WTC11 (cell line): ENCODE data around the gene C10orf67. TPM values are rescaled to one million over a fixed set of nuclear protein-coding genes. Genes with fewer than 3 reads are reported as not detected.

ENCODE experiments used
- ATAC-seq: fragments of 200-7000 bp; cut with Tn5 transposase; 2 replicates; pipeline ENCODE4 v1.10.0; 2021; ENCODE audit warnings: mild to moderate bottlenecking, moderate library complexity
- CTCF ChIA-PET: fragments of 300-600 bp; sonication (Branson Sonifier 250); formaldehyde crosslinking; loops from one replicate; lab custom pipeline; 2021; ENCODE audit warnings: antibody characterized with exemption; lab: Charles Lee
- POLR2A ChIA-PET: fragments of 350-600 bp; sonication (Branson Sonifier 250); formaldehyde crosslinking; loops from one replicate; lab custom pipeline; 2021; ENCODE audit warnings: antibody characterized with exemption; lab: Charles Lee
- DNase-seq: peaks from one replicate; pipeline ENCODE4 v3.0.0; 2021; ENCODE audit warnings: low spot score
- H3K27ac Mint-ChIP-seq: 2 replicates; pipeline ENCODE4 v1.8.0; 2021; ENCODE audit warnings: mixed read lengths
- H3K27me3 Mint-ChIP-seq: 2 replicates; pipeline ENCODE4 v1.8.0; 2021; ENCODE audit warnings: low read depth, mild to moderate bottlenecking, moderate library complexity, mixed read lengths
- H3K36me3 Mint-ChIP-seq: 2 replicates; pipeline ENCODE4 v1.8.0; 2021; ENCODE audit warnings: mixed read lengths
- H3K4me1 Mint-ChIP-seq: 2 replicates; pipeline ENCODE4 v1.8.0; 2022; ENCODE audit warnings: mixed read lengths
- H3K4me3 Mint-ChIP-seq: 2 replicates; pipeline ENCODE4 v1.8.0; 2021; ENCODE audit warnings: mild to moderate bottlenecking, moderate library complexity, mixed read lengths
- H3K9me3 Mint-ChIP-seq: 2 replicates; pipeline ENCODE4 v1.8.0; 2021; ENCODE audit warnings: mixed read lengths
- ATF2 ChIP-seq: sonication (generic); formaldehyde crosslinking; IDR thresholded peaks from 2 replicates; pipeline ENCODE4 v1.8.1; 2022; ENCODE audit warnings: low read depth, missing genetic modification reagents, borderline replicate concordance
- ATF6 ChIP-seq: sonication (generic); formaldehyde crosslinking; IDR thresholded peaks from 2 replicates; pipeline ENCODE4 v1.8.1; 2023; ENCODE audit warnings: mild to moderate bottlenecking, missing genetic modification reagents
- CREM ChIP-seq: sonication (generic); formaldehyde crosslinking; IDR thresholded peaks from 2 replicates; pipeline ENCODE4 v1.8.1; 2022; ENCODE audit warnings: mild to moderate bottlenecking, missing genetic modification reagents, moderate library complexity
- E2F4 ChIP-seq: sonication (generic); formaldehyde crosslinking; IDR thresholded peaks from 2 replicates; pipeline ENCODE4 v1.8.1; 2022; ENCODE audit warnings: low read depth, mild to moderate bottlenecking, moderate library complexity, missing genetic modification reagents, borderline replicate concordance
- ELF4 ChIP-seq: sonication (generic); formaldehyde crosslinking; IDR thresholded peaks from 2 replicates; pipeline ENCODE4 v1.8.1; 2022; ENCODE audit warnings: low read depth, mild to moderate bottlenecking, moderate library complexity, missing genetic modification reagents
- ETV6 ChIP-seq: sonication (generic); formaldehyde crosslinking; IDR thresholded peaks from 2 replicates; pipeline ENCODE4 v1.8.1; 2022; ENCODE audit warnings: mild to moderate bottlenecking, missing genetic modification reagents
- FOXP1 ChIP-seq: sonication (generic); formaldehyde crosslinking; IDR thresholded peaks from 2 replicates; pipeline ENCODE4 v1.8.0; 2022; ENCODE audit warnings: missing genetic modification reagents, mild to moderate bottlenecking, moderate library complexity, borderline replicate concordance
- FOXP4 ChIP-seq: sonication (generic); formaldehyde crosslinking; IDR thresholded peaks from 2 replicates; pipeline ENCODE4 v1.8.0; 2022; ENCODE audit warnings: mild to moderate bottlenecking, missing genetic modification reagents
- KAT7 ChIP-seq: sonication (generic); formaldehyde crosslinking; IDR thresholded peaks from 2 replicates; pipeline ENCODE4 v1.8.1; 2023; ENCODE audit warnings: missing genetic modification reagents, mild to moderate bottlenecking, borderline replicate concordance
- MLX ChIP-seq: sonication (generic); formaldehyde crosslinking; IDR thresholded peaks from 2 replicates; pipeline ENCODE4 v1.8.1; 2023; ENCODE audit warnings: mild to moderate bottlenecking, missing genetic modification reagents, moderate library complexity
- MXD4 ChIP-seq: fragments of 250-450 bp; sonication (Bioruptor Pico); IDR thresholded peaks from 2 replicates; pipeline ENCODE4 v1.8.0; 2021; ENCODE audit warnings: mild to moderate bottlenecking, moderate library complexity, borderline replicate concordance
- MYBL2 ChIP-seq: sonication (generic); formaldehyde crosslinking; IDR thresholded peaks from 2 replicates; pipeline ENCODE4 v1.8.1; 2023; ENCODE audit warnings: mild to moderate bottlenecking, moderate library complexity, missing genetic modification reagents
- NFATC4 ChIP-seq: fragments of 250-450 bp; sonication (Bioruptor Pico); IDR thresholded peaks from 2 replicates; pipeline ENCODE4 v1.9.0; 2021; ENCODE audit warnings: mild to moderate bottlenecking
- NR2C2 ChIP-seq: sonication (generic); formaldehyde crosslinking; IDR thresholded peaks from 2 replicates; pipeline ENCODE4 v1.8.0; 2022; ENCODE audit warnings: mild to moderate bottlenecking, missing genetic modification reagents
- NR3C1 ChIP-seq: sonication (generic); formaldehyde crosslinking; conservative IDR thresholded peaks from 2 replicates; pipeline ENCODE4 v1.8.1; 2023; ENCODE audit warnings: low read depth, mild to moderate bottlenecking, missing genetic modification reagents
- TCF7 ChIP-seq: sonication (generic); formaldehyde crosslinking; IDR thresholded peaks from 2 replicates; pipeline ENCODE4 v1.8.0; 2022; ENCODE audit warnings: mild to moderate bottlenecking, low read depth, missing genetic modification reagents, moderate library complexity
- TEAD1 ChIP-seq: sonication (generic); formaldehyde crosslinking; IDR thresholded peaks from 2 replicates; pipeline ENCODE4 v1.8.0; 2022; ENCODE audit warnings: mild to moderate bottlenecking, missing genetic modification reagents
- USF1 ChIP-seq: sonication (generic); formaldehyde crosslinking; IDR thresholded peaks from 2 replicates; pipeline ENCODE4 v1.8.0; 2022; ENCODE audit warnings: mild to moderate bottlenecking, missing genetic modification reagents
- USF2 ChIP-seq: sonication (generic); formaldehyde crosslinking; IDR thresholded peaks from 2 replicates; pipeline ENCODE4 v1.8.1; 2023; ENCODE audit warnings: mild to moderate bottlenecking, missing genetic modification reagents, moderate library complexity
- ZNF121 ChIP-seq: sonication (generic); formaldehyde crosslinking; IDR thresholded peaks from 2 replicates; pipeline ENCODE4 v1.8.0; 2023; ENCODE audit warnings: missing genetic modification reagents
- ZNF396 ChIP-seq: fragments of 250-450 bp; sonication (Bioruptor Pico); IDR thresholded peaks from 2 replicates; pipeline ENCODE4 v1.8.0; 2021; ENCODE audit warnings: mild to moderate bottlenecking, moderate library complexity, borderline replicate concordance
- ZNF425 ChIP-seq: fragments of 250-450 bp; sonication (Bioruptor Pico); conservative IDR thresholded peaks from 2 replicates; pipeline ENCODE4 v1.9.0; 2021; ENCODE audit warnings: mild to moderate bottlenecking
- total RNA-seq: library from RNA; stranded (reverse); gene quantifications from 3 replicates; pipeline ENCODE4 v1.2.3, GENCODE V29; 2021

C10orf67 gene
- total RNA-seq, 1 experiment from 2014 or later = not detected

- CTCF ChIA-PET = interaction anchor here (0.6 to 1.1 kb wide), 2 partner anchors 29 to 186 kb away, joined by 3 to 4 read pairs; no protein-coding TSS in a partner anchor
- POLR2A ChIA-PET = no interaction called here
- no peaks in the 10 kb centered on the region for H3K4me1 Mint-ChIP-seq
These were observed 22.5 kb downstream of the C10orf67 start for GRCh38 chr10:23322082-23322481.

GRCh38 chr10:23319835-23320234, 24.8 kb downstream of the C10orf67 start:
- H3K27me3 Mint-ChIP-seq = no peaks in the 10 kb centered on the region
- DNase-seq (no peak), ATAC-seq (no peak)
- ChIA-PET CTCF (no interaction called here), POLR2A (no interaction called here)
- no peaks in the 10 kb centered on the region for H3K9me3 Mint-ChIP-seq
- H3K36me3 Mint-ChIP-seq = no peaks in the 10 kb centered on the region
- H3K27ac Mint-ChIP-seq = no peak overlapping the region
- no peak overlapping the region for H3K4me3 Mint-ChIP-seq
- no peak for TF ChIP-seq NR3C1 (CRISPR knock-in tag)
- TF ChIP-seq E2F4 (CRISPR knock-in tag) = no peak
- TF ChIP-seq USF2 (CRISPR knock-in tag) = no peak
- no peak for TF ChIP-seq CREM (CRISPR knock-in tag)
- TF ChIP-seq ATF2 (CRISPR knock-in tag) = no peak
- TF ChIP-seq MXD4 (CRISPR knock-in tag) = no peak
- TF ChIP-seq ZNF121 = no peak
- no peak for TF ChIP-seq ZNF396
- no peak for TF ChIP-seq TCF7
- no peaks in the 10 kb centered on the region for H3K4me1 Mint-ChIP-seq

More at GRCh38 chr10:23322082-23322481, 22.5 kb downstream of the C10orf67 start:
- Mint-ChIP-seq H3K27ac (no peak overlapping the region; the same call in 1 of the 2 replicates), H3K9me3 (no peaks in the 10 kb centered on the region), H3K27me3 (no peaks in the 10 kb centered on the region), H3K4me3 (no peak overlapping the region), H3K36me3 (no peaks in the 10 kb centered on the region)
- DNase-seq = no peak
- ATAC-seq = no peak
- TF ChIP-seq USF1 (CRISPR knock-in tag) = no peak
- TF ChIP-seq ATF6 (CRISPR knock-in tag) = no peak
- TF ChIP-seq NR2C2 (CRISPR knock-in tag) = no peak

GRCh38 chr10:23318359-23318758, 26.2 kb downstream of the C10orf67 start:
- no peak overlapping the region for H3K4me3 Mint-ChIP-seq
- CTCF ChIA-PET = interaction anchor here (0.9 to 1.7 kb wide), 3 partner anchors 20 to 26 kb away, joined by 3 read pairs; partner anchors contain the start of gene C10orf67

More at GRCh38 chr10:23318359-23318758, 26.2 kb downstream of the C10orf67 start:
- Mint-ChIP-seq H3K27me3 (no peaks in the 10 kb centered on the region), H3K27ac (no peak overlapping the region), H3K36me3 (no peaks in the 10 kb centered on the region), H3K9me3 (no peaks in the 10 kb centered on the region), H3K4me1 (no peaks in the 10 kb centered on the region)
- no peak for ATAC-seq
- DNase-seq = no peak
- TF ChIP-seq ETV6 (CRISPR knock-in tag) (no peak), MLX (CRISPR knock-in tag) (no peak), ZNF425 (CRISPR knock-in tag) (no peak), TEAD1 (CRISPR knock-in tag) (no peak), ELF4 (CRISPR knock-in tag) (no peak), MYBL2 (no peak), NFATC4 (CRISPR knock-in tag) (no peak), KAT7 (CRISPR knock-in tag) (no peak), FOXP4 (CRISPR knock-in tag) (no peak), FOXP1 (no peak)
- POLR2A ChIA-PET = no interaction called here
